NCI-H2196 (cell line): ENCODE data around the gene TBC1D3B.
"Not testable (repeated sequence)": the region's sequence is repeated elsewhere in the genome, so short reads cannot be mapped to it uniquely, and the experiment has no call there.

Experiments used
- DNase-seq: peaks from one replicate; lab custom pipeline; 2025; ENCODE audit not compliant: unreplicated experiment; lab: John Stamatoyannopoulos, UW

TBC1D3B gene

GRCh38 chr17:36182176-36183000 lies 6.0 kb upstream of the TBC1D3B start:
- no peak for DNase-seq

- DNase-seq, result not testable (repeated sequence)
These were observed 5.2 kb upstream of the TBC1D3B start for GRCh38 chr17:36181446-36182175.

- not testable (repeated sequence) for DNase-seq
These were observed 7.6 kb downstream of the TBC1D3B start for GRCh38 chr17:36168836-36169235.

- no peak for DNase-seq
These were observed 22.4 kb downstream of the TBC1D3B start for GRCh38 chr17:36153895-36154610.

- DNase-seq, result no peak
These were observed 23.8 kb downstream of the TBC1D3B start for GRCh38 chr17:36152639-36153120.

GRCh38 chr17:36151891-36152638 lies 24.4 kb downstream of the TBC1D3B start:
- DNase-seq, result no peak

GRCh38 chr17:36149296-36149820 lies 27.1 kb downstream of the TBC1D3B start:
- DNase-seq, result no peak

- peak; percentile 6 for DNase-seq
These were observed 27.7 kb downstream of the TBC1D3B start for GRCh38 chr17:36148559-36149295.

- DNase-seq, result no peak
These were observed 28.8 kb downstream of the TBC1D3B start for GRCh38 chr17:36147601-36148000.

GRCh38 chr17:36144981-36145729 lies 31.3 kb downstream of the TBC1D3B start:
- no peak for DNase-seq

GRCh38 chr17:36144014-36144413 lies 32.4 kb downstream of the TBC1D3B start:
- no peak for DNase-seq

- DNase-seq, result no peak
These were observed 33.6 kb downstream of the TBC1D3B start for GRCh38 chr17:36142806-36143205.

GRCh38 chr17:36142235-36142634 lies 34.2 kb downstream of the TBC1D3B start:
- DNase-seq, result no peak

- DNase-seq, result no peak
These were observed 40.0 kb downstream of the TBC1D3B start for GRCh38 chr17:36136439-36136838.

- DNase-seq, result no peak
These were observed 40.4 kb downstream of the TBC1D3B start for GRCh38 chr17:36136036-36136435.

GRCh38 chr17:36135465-36135864 lies 41.0 kb downstream of the TBC1D3B start:
- DNase-seq, result no peak

GRCh38 chr17:36133602-36134236 lies 42.7 kb downstream of the TBC1D3B start:
- DNase-seq, result no peak

- DNase-seq, result no peak
These were observed 44.0 kb downstream of the TBC1D3B start for GRCh38 chr17:36132421-36132831.

- DNase-seq, result no peak
These were observed 44.5 kb downstream of the TBC1D3B start for GRCh38 chr17:36131931-36132330.
